SK-N-MC (cell line): ENCODE data around the gene CEP83.

Experiments
- EZH2 ChIP-seq: fragments of 200-600 bp; sonication (generic); IDR thresholded peaks from one replicate; pipeline ENCODE4 v1.6.1; 2017; ENCODE audit warnings: antibody characterized with exemption
- FOXP2 ChIP-seq: optimal IDR thresholded peaks from 2 replicates; pipeline ENCODE3; 2011; ENCODE audit warnings: mild to moderate bottlenecking, moderate library complexity; ENCODE audit not compliant: insufficient read depth; ENCODE audit errors: extremely low read length, control extremely low read depth
- POLR2AphosphoS5 ChIP-seq: IDR thresholded peaks from 2 replicates; pipeline ENCODE4 v1.6.1; 2012; ENCODE audit warnings: mild to moderate bottlenecking, low read depth, low read length, borderline replicate concordance

DNA sequence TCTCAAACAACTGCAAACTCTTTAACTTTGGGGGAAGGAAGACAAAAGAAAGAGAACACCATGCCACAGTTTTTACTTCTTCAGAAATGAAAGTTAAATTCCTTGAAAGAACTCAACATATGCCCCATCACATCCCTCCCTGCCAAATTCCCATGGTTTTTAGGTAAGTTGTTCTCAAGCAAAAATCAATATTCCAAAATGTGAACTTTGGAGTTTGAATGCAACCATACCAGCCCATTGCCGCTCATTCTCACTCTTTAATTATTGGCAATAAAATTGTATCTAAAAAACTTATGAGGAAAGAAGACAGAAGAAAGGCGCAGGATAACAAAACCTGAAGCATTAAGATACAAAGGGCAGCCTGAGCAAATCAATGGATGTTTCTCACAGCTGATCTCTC, 31.8 kb upstream of the CEP83 start:
- TF ChIP-seq EZH2 (no peak), POLR2AphosphoS5 (no peak), FOXP2 (no peak)
